Parathyroid adenoma (tissue), 2 donors: ENCODE measurements around the gene SPATS2L.

Experiments
- H2AFZ ChIP-seq: fragments of 300-600 bp; sonication (generic); one replicate; pipeline ENCODE4 v1.7.0; 2017; ENCODE audit warnings: antibody characterized with exemption, mild to moderate bottlenecking
- H3K27ac ChIP-seq: fragments of 300-600 bp; sonication (generic); one replicate; pipeline ENCODE4 v1.7.0; 2017
- H3K27me3 ChIP-seq: fragments of 300-600 bp; sonication (generic); one replicate; pipeline ENCODE4 v1.7.0; 2017; ENCODE audit warnings: low read length; ENCODE audit not compliant: control insufficient read depth, insufficient read depth
- H3K36me3 ChIP-seq: fragments of 300-600 bp; sonication (generic); one replicate; pipeline ENCODE4 v1.7.0; 2017; ENCODE audit warnings: low read length; ENCODE audit not compliant: control insufficient read depth, insufficient read depth
- H3K4me1 ChIP-seq: fragments of 300-600 bp; sonication (generic); one replicate; pipeline ENCODE4 v1.7.0; 2017; ENCODE audit warnings: control low read depth
- H3K4me2 ChIP-seq: fragments of 300-600 bp; sonication (generic); one replicate; pipeline ENCODE4 v1.7.0; 2017; ENCODE audit warnings: low read length
- H3K4me3 ChIP-seq: fragments of 300-600 bp; sonication (generic); one replicate; pipeline ENCODE4 v1.7.0; 2017; ENCODE audit warnings: low read depth, low read length
- H3K79me2 ChIP-seq: fragments of 300-600 bp; sonication (generic); one replicate; pipeline ENCODE4 v1.7.0; 2017; ENCODE audit warnings: control low read depth
- H3K9ac ChIP-seq: fragments of 300-600 bp; sonication (generic); one replicate; pipeline ENCODE4 v1.7.0; 2017; ENCODE audit warnings: mild to moderate bottlenecking
- H3K9me3 ChIP-seq: fragments of 300-600 bp; sonication (generic); one replicate; pipeline ENCODE4 v1.7.0; 2017; ENCODE audit warnings: low read length; ENCODE audit not compliant: control insufficient read depth
- TF ChIP-seq, protein P1 (sequence below): fragments of 300-600 bp; sonication (generic); IDR thresholded peaks from one replicate; pipeline ENCODE4 v1.7.0; 2017; ENCODE audit warnings: antibody characterized with exemption, mild to moderate bottlenecking
- donor health status: primary hyperparathyroidism.

Gene SPATS2L

DNA sequence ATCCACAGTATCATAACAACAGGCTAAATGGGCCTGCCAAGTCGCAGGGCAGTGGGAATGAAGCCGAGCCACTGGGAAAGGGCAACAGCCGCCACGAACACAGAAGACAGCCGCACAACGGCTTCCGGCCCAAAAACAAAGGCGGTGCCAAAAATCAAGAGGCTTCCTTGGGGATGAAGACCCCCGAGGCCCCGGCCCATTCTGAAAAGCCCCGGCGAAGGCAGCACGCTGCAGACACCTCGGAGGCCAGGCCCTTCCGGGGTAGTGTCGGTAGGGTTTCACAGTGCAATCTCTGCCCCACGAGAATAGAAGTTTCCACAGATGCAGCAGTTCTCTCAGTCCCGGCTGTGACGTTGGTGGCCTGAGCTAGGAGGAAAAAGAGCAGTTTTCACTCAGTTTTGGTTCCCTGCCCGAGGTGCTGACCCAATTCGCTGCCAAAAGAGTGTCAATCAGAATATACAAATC, 171.2 kb downstream of the SPATS2L start:
- no peak overlapping the region for H3K9ac ChIP-seq
- no peaks in the 10 kb centered on the region for H3K27me3 ChIP-seq
- no peaks in the 10 kb centered on the region for H3K4me1 ChIP-seq
- no peak overlapping the region for H3K4me2 ChIP-seq
- H3K79me2 ChIP-seq, result no peaks in the 10 kb centered on the region
- no peaks in the 10 kb centered on the region for H3K9me3 ChIP-seq
- TF ChIP-seq, protein P1, sequence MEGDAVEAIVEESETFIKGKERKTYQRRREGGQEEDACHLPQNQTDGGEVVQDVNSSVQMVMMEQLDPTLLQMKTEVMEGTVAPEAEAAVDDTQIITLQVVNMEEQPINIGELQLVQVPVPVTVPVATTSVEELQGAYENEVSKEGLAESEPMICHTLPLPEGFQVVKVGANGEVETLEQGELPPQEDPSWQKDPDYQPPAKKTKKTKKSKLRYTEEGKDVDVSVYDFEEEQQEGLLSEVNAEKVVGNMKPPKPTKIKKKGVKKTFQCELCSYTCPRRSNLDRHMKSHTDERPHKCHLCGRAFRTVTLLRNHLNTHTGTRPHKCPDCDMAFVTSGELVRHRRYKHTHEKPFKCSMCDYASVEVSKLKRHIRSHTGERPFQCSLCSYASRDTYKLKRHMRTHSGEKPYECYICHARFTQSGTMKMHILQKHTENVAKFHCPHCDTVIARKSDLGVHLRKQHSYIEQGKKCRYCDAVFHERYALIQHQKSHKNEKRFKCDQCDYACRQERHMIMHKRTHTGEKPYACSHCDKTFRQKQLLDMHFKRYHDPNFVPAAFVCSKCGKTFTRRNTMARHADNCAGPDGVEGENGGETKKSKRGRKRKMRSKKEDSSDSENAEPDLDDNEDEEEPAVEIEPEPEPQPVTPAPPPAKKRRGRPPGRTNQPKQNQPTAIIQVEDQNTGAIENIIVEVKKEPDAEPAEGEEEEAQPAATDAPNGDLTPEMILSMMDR, result no peak
- no peak overlapping the region for H2AFZ ChIP-seq
- no peak overlapping the region for H3K4me3 ChIP-seq
- no peaks in the 10 kb centered on the region for H3K36me3 ChIP-seq
- H3K27ac ChIP-seq, result peak overlapping the region; percentile 1

DNA sequence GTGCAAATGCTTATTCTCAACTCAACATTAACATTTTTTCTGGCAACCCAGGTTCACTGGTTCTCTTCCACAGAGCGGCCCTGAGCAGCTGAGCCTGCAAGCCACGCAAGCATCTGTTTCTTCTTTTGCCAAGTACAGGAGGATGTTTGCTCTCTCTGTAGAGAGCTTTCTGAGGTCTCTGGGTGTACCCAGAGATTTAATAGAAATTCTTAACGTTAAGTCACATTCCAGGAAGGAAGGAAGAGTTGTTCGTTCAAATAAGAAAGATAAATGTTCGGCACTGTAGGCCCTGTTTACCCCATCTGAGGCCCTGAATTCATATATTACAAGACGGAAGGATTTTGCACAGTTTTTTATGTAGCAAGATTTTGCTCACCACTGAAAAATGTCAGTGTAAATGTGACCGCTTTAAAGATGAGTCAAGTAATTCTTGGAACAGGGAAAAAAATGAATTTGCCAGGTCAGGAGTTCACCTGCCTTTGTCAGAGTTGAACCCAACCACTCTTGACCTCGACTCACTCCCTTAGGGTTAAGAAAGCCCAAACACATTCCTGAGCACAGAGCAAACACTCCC, 173.3 kb downstream of the SPATS2L start:
- H3K4me3 ChIP-seq, result no peak overlapping the region
- H3K9ac ChIP-seq, result no peak overlapping the region
- no peaks in the 10 kb centered on the region for H3K27me3 ChIP-seq
- no peaks in the 10 kb centered on the region for H3K4me1 ChIP-seq
- no peak overlapping the region for H2AFZ ChIP-seq
- no peaks in the 10 kb centered on the region for H3K9me3 ChIP-seq
- TF ChIP-seq, protein P1, result no peak
- no peaks in the 10 kb centered on the region for H3K36me3 ChIP-seq
- no peak overlapping the region for H3K27ac ChIP-seq
- H3K4me2 ChIP-seq, result no peak overlapping the region
- H3K79me2 ChIP-seq, result no peaks in the 10 kb centered on the region

DNA sequence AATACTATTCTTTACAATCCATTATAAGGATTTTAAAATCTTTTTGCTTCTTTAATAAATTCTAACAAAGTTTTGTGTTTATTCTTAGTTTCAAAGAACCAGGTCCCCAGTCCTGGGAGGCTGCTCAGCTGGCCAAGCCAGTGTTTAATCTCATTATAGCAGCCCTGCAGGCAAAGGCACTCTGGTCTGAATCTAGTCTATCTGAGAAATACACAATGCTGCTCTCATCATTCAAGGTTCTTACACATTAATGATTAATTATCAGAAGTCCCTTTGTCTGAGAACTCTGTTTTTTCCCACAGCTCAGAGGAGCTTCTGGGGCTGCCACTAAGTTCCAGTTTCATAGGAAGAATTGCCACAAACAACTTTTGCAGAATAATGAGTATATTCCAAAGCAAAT, 175.7 kb downstream of the SPATS2L start:
- no peak overlapping the region for H3K9ac ChIP-seq
- no peaks in the 10 kb centered on the region for H3K36me3 ChIP-seq
- H2AFZ ChIP-seq, result no peak overlapping the region
- H3K4me3 ChIP-seq, result no peak overlapping the region
- H3K79me2 ChIP-seq, result no peaks in the 10 kb centered on the region
- no peak overlapping the region for H3K27ac ChIP-seq
- H3K27me3 ChIP-seq, result no peaks in the 10 kb centered on the region
- H3K4me1 ChIP-seq, result no peaks in the 10 kb centered on the region
- no peak overlapping the region for H3K4me2 ChIP-seq
- TF ChIP-seq, protein P1, result no peak
- H3K9me3 ChIP-seq, result no peaks in the 10 kb centered on the region

DNA sequence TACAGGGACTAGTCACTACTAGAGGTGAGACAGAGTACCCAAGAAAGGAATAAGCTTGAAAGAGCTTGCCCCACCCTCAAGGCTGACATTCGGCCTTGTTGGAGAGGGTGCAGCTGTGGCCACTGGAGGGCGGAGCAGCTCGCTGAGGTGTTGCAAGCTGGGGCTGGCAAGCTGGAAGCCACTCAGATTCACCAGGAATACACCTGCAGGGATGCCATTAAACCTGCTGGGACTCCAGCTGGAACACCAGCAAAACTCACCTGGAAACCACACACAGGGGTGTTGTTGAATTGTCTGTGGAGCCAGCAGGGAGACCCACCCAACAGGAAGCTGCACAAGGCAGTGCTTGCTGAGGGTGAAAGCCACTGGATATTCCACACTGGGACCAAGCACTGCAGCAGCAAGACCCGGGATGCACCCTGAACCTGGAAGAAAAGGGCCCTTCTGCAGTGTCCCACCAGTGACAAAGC, 177.3 kb downstream of the SPATS2L start:
- no peaks in the 10 kb centered on the region for H3K27me3 ChIP-seq
- no peak overlapping the region for H3K4me3 ChIP-seq
- no peak overlapping the region for H3K4me2 ChIP-seq
- TF ChIP-seq, protein P1, result peak; percentile 43
- no peak overlapping the region for H3K27ac ChIP-seq
- H2AFZ ChIP-seq, result no peak overlapping the region
- no peaks in the 10 kb centered on the region for H3K4me1 ChIP-seq
- H3K79me2 ChIP-seq, result no peaks in the 10 kb centered on the region
- H3K36me3 ChIP-seq, result no peaks in the 10 kb centered on the region
- H3K9me3 ChIP-seq, result no peaks in the 10 kb centered on the region
- H3K9ac ChIP-seq, result no peak overlapping the region

DNA sequence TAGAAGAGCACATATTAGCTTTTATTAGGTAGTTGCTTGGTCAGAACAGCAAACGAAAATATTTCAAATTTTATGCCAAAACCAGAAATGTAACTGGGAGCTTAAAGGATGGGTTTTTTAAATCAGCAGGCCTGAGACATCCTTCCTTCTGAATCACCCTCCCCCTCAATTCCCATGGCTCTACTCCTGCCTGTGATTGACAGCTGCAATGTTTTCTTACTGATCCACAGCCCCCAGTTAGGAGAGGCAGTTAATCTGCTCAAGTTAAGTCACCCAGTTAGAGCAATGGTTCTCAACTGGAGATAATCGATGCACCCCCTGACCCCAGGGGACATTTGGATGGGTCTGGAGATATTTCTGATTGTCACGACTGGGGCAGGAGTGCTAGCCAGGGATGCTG, 178.4 kb downstream of the SPATS2L start:
- H3K27ac ChIP-seq, result no peak overlapping the region
- H3K4me3 ChIP-seq, result no peak overlapping the region
- no peaks in the 10 kb centered on the region for H3K27me3 ChIP-seq
- H3K36me3 ChIP-seq, result no peaks in the 10 kb centered on the region
- no peaks in the 10 kb centered on the region for H3K4me1 ChIP-seq
- H3K4me2 ChIP-seq, result no peak overlapping the region
- TF ChIP-seq, protein P1, result no peak
- no peaks in the 10 kb centered on the region for H3K9me3 ChIP-seq
- no peaks in the 10 kb centered on the region for H3K79me2 ChIP-seq
- no peak overlapping the region for H2AFZ ChIP-seq
- no peak overlapping the region for H3K9ac ChIP-seq
